GM21390 (cell line): ENCODE data around the gene SLC7A14.

Experiments used
- ATAC-seq: cut with Tn5 transposase; IDR thresholded peaks from one replicate; pipeline ENCODE4 v1.9.1; 2021; ENCODE audit not compliant: unreplicated experiment

Gene SLC7A14

DNA sequence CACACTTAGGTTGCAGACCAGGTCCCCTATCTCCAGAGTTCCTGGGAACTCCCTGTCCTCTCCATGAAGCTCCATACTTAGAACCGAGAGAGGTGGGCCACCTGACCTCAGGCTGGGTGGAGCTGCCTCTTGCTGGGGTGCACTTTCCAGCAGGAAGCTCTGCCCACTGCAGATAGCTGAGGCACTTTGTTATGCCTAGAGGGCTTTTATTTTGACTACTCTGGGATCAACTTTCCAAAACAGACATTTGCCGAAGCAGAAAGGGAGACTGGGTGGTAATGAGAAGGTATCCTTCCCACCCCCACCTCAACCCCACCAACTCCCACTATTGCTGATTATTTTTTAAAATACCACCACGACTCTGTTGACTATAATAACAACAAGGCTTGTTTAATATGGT, 112.5 kb downstream of the SLC7A14 start:
- no peak for ATAC-seq

DNA sequence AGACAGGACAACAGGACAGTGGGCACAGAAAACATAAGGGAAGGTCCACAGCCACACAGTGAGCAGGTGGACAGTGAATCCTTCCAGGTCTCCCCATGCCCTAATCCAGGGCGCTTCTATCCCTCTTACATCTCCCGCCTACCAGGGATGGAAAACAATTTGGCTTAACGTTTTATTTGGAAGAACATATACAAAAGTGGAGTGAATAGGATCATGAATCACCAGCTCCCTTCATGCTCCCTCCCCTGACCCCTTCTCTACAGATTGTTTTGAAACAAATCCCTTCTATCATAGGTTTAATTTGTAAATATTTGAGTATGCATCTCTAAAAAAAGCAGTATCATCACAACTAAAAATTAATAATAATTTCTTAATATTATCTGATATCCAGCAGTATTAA, 114.7 kb downstream of the SLC7A14 start:
- no peak for ATAC-seq

- no peak for ATAC-seq
These were observed 115.5 kb downstream of the SLC7A14 start for GRCh38 chr3:170470063-170471016.

GRCh38 chr3:170469151-170470062, 116.5 kb downstream of the SLC7A14 start:
- ATAC-seq, result no peak

DNA sequence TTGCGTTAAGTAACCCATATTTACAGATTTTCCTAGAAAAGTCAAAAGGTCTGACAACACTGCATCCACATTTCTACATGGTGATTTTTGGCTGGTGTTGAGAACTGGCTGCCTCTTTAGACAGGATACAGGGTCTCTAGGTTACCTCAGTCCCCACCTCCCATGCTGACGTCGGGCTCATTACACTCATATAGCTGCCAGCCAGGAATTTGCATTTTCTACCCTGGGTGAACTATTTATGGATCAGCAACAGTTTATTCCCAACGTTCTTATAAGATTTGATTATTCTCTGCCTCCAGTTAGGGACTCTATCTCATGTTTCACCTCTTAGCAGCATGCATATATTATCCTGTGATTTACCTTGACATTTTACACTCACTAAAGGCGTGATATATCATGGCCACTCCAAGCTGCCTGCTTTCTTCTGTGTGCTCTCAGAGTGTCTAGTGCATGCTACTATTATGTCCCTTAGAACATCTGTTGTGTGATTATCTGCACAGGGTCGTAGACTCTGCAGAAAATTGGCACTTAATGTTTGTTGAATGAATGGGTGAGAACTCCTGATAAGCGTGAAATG, 118.2 kb downstream of the SLC7A14 start:
- no peak for ATAC-seq

- no peak for ATAC-seq
These were observed 118.9 kb downstream of the SLC7A14 start for GRCh38 chr3:170467007-170467406.

- ATAC-seq, result no peak
These were observed 119.9 kb downstream of the SLC7A14 start for GRCh38 chr3:170465955-170466354.

DNA sequence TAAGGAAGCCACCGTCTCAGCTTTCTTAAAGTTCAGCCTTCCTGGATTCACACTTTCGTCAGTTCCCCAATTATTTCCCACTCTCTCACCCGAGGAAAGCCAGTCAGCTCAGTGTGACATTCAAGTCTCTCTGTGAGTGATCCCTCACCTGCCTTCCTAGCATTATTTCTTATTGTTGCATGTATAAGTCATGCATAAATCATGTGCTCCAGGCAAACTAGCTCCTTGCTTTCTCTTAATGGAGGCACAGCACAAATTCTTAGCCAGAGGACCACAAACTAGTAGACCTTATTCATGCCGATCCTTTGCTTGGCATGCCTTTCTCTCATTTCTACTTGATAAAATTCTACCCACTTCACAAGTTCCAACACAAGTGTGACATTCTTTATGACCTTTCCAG, 122.9 kb downstream of the SLC7A14 start:
- ATAC-seq, result no peak

GRCh38 chr3:170458285-170458684, 127.6 kb downstream of the SLC7A14 start:
- no peak for ATAC-seq

GRCh38 chr3:170454509-170454908, 131.4 kb downstream of the SLC7A14 start:
- ATAC-seq, result no peak

GRCh38 chr3:170450039-170450438, 135.8 kb downstream of the SLC7A14 start:
- no peak for ATAC-seq

GRCh38 chr3:170448584-170448983, 137.3 kb downstream of the SLC7A14 start:
- no peak for ATAC-seq

DNA sequence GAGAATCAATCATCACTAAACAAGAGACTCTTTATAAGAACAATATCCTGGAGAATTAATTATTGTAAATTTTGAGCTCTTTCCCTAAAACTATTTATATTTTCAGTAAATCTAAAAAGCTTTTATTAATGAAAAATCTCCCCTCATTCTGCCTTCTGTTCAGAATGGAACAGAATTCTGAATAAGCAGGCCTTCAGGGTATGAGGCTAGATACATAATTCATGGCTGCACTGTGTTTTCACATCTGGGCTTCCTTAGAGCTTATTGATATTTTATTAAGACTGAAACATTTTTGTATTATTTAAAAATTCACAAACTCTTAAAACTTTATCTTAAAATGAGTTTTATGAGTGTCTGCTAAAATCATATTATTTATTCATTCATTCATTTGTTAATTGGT, 142.4 kb downstream of the SLC7A14 start:
- no peak for ATAC-seq

- no peak for ATAC-seq
These were observed 142.9 kb downstream of the SLC7A14 start for GRCh38 chr3:170442947-170443346.

- no peak for ATAC-seq
These were observed 144.5 kb downstream of the SLC7A14 start for GRCh38 chr3:170441412-170441811.

DNA sequence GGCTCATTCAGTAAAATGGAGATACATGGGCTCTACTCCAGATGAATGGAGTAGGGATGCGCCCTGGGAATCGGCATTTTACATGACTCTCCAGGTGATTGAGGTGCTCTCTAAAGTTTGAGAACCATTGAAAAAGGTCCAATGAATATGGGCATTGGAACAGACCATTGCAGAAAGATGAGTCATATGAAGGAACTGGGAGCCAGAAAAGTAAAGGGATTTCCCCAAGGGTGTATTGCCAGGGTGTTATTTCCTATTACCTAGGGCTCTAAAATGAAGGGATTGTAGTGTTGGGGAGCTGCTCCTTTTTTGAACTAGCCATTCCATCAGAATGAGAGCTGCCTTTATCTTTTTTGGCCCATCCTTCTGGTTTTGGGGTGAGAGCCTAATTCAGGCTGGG, 145.5 kb downstream of the SLC7A14 start:
- no peak for ATAC-seq

DNA sequence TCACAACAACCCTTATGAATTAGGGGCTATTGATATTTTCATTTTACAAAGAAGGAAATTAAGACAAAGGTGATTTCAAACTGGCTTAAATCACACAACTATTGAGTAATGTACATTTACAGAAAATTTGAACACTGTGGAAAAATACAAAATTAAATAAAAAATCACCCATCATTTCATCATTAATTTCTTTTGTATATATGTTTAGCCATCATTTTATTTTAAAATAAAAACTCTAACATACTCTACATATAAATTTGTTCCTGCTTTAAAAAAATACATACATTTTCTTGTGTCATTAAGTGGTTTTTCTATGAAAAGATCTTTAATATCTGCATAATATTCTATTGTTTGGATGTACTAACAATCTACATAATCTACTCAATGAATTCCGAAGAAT, 147.0 kb downstream of the SLC7A14 start:
- ATAC-seq, result no peak

DNA sequence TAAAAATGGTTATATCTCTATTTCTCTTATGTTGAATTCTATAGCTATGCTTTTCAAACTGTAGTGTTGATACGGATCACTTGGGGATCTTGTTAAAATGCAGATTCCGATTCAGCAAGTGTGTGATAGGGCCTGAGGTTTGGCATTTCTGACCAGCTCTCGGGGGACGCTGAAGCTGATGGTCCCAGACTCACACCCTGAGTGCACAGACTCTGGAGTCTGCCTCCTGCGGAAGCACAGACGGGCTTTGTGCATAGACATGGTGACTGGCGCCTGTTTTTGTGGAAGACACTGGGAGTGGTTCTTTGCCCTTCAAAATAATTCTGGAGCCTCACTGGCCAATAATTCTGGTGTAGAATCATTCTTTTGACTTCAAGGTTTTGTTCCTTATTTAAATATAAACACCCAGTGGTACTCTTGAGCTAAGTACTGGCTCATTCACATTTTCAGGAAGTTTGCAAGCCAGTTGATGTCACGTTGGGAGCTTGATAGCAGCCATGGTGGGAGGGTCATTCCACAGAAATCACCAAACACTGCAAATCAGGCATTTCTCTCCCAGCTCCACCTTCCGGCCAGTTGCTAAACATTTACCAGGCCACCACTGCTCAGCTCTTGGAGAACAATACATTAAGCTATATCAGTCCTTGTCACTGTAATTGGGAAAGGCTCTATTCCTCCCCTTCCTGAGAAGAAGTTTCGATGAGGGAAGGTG, 148.0 kb downstream of the SLC7A14 start:
- ATAC-seq, result no peak

DNA sequence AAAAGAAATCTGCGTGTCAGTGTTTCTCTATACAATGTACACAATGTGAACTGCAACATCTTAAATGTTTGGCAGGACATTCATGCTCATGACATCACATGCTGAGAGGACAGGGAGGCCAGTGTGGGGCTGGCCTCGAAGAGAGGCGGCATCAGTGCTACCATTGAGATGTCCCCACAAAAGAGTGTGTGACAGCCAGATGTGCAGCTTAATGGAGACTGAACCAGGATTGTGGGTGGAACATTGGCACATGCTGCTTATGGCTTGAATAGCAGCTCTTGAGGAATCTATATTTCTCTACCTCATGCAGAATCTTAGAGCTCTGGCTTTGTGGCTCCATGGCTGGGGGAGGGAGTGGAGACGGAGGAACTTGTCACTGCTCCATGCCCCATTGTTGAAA, 148.7 kb downstream of the SLC7A14 start:
- no peak for ATAC-seq

GRCh38 chr3:170436697-170437096, 149.2 kb downstream of the SLC7A14 start:
- no peak for ATAC-seq

GRCh38 chr3:170432416-170432815, 153.5 kb downstream of the SLC7A14 start:
- ATAC-seq, result no peak
